Ectodermal cell (in vitro differentiated cells): ENCODE data around the gene ASB13.

ENCODE experiments used
- H3K27ac ChIP-seq: 2 replicates; pipeline ENCODE4 v1.7.0; 2013; ENCODE audit warnings: mild to moderate bottlenecking, low read depth, low read length; ENCODE audit not compliant: insufficient read depth, poor library complexity, severe bottlenecking
- H3K27me3 ChIP-seq: 2 replicates; pipeline ENCODE4 v1.7.0; 2013; ENCODE audit warnings: mild to moderate bottlenecking, low read length; ENCODE audit not compliant: insufficient read depth, control insufficient read depth, poor library complexity, severe bottlenecking
- H3K36me3 ChIP-seq: one replicate; pipeline ENCODE4 v1.7.0; 2013; ENCODE audit warnings: low read length; ENCODE audit not compliant: control insufficient read depth, insufficient read depth
- H3K4me1 ChIP-seq: one replicate; pipeline ENCODE4 v1.7.0; 2013; ENCODE audit warnings: low read length; ENCODE audit not compliant: control insufficient read depth, insufficient read depth
- H3K4me3 ChIP-seq: 2 replicates; pipeline ENCODE4 v1.7.0; 2013; ENCODE audit warnings: low read depth, low read length, control low read depth; ENCODE audit not compliant: insufficient read depth
- H3K9me3 ChIP-seq: 2 replicates; pipeline ENCODE4 v1.7.0; 2013; ENCODE audit warnings: mild to moderate bottlenecking, low read length, moderate library complexity; ENCODE audit not compliant: control insufficient read depth
- WGBS, 2 experiments: methylation state at CpG; one replicate each; pipeline ENCODE4 v1.1.7; 2013; ENCODE audit warnings: missing lambda C conversion rate in 2 of 2; 5-methylcytosine and 5-hydroxymethylcytosine counted together

ASB13 gene

DNA sequence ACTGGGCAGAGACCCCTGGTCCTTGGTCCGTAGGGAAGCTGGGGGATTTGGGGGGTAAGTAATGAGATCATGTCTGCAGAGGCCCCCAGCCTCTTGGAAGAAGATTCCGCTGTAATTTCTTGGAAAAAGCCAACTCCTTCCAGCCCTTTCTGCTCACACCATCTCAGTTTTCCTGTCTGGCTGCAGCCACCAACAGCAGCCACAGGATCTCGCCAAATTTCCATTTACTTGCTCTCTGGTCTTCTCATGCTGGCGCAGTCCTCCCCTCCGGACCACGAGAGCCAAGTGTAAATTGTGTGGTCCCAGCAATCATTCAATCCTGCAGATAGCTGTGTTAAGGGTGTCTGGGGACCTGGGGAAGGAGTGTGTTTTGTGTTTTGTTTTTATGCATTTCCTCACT is 49.6 kb downstream of the ASB13 start:
- WGBS, 2 experiments = 94% methylated on average over 6 of the region's 6 CpGs
- H3K4me1 ChIP-seq = peaks cover 22% of the 10 kb centered on the region
- H3K4me3 ChIP-seq = no peak overlapping the region
- H3K27ac ChIP-seq = no peak overlapping the region
- H3K9me3 ChIP-seq = no peaks in the 10 kb centered on the region
- no peaks in the 10 kb centered on the region for H3K27me3 ChIP-seq
- no peaks in the 10 kb centered on the region for H3K36me3 ChIP-seq

DNA sequence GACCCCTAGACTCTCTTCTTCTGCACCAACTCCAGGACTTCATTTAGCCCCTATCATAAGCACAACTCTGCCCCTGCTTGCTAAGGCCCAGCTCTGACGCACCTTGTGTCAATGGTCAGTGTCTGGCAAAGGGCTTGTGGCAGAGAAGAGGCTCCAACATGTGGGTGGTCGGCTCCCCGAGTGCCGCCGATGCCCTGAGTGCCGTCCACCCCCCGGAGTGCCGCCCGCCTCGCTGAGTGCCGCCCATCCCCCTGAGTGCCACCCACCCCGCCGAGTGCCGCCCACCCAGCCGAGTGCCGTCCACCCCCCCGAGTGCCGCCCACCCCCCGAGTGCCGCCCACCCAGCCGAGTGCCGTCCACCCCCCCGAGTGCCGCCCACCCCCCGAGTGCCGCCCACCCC is 50.3 kb downstream of the ASB13 start:
- 96% methylated on average over 26 of the region's 26 CpGs for WGBS, 2 experiments
- no peak overlapping the region for H3K4me3 ChIP-seq

DNA sequence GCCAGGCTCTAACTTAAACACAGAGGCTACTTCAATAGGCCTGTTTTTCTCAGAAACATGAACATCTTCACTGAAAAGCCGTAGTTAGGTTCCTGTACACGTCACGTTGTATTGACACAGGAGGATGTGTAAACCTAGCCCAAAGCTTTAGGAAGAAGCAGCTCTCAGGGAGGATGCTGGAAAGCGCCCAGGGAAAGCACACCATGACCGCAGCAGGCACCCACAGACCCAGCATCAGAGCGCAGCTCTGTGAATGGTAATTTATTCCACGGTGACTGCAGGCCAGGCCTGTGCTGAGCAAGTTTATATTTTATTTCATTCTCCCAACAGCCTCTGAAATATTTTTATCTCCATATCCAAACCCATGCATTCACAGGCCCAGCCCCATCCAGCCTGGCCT is 51.1 kb downstream of the ASB13 start:
- no peak overlapping the region for H3K4me3 ChIP-seq
- H3K4me1 ChIP-seq = peaks cover 22% of the 10 kb centered on the region
- no peaks in the 10 kb centered on the region for H3K27me3 ChIP-seq
- no peaks in the 10 kb centered on the region for H3K36me3 ChIP-seq
- no peaks in the 10 kb centered on the region for H3K9me3 ChIP-seq
- no peak overlapping the region for H3K27ac ChIP-seq
- 93 to 97% methylated on average over 7 of the region's 7 CpGs for WGBS, 2 experiments

More for the DNA sequence above, 50.3 kb downstream of the ASB13 start:
- Histone ChIP-seq H3K9me3 (no peaks in the 10 kb centered on the region), H3K27ac (no peak overlapping the region), H3K4me1 (peaks cover 22% of the 10 kb centered on the region), H3K36me3 (no peaks in the 10 kb centered on the region), H3K27me3 (no peaks in the 10 kb centered on the region)

DNA sequence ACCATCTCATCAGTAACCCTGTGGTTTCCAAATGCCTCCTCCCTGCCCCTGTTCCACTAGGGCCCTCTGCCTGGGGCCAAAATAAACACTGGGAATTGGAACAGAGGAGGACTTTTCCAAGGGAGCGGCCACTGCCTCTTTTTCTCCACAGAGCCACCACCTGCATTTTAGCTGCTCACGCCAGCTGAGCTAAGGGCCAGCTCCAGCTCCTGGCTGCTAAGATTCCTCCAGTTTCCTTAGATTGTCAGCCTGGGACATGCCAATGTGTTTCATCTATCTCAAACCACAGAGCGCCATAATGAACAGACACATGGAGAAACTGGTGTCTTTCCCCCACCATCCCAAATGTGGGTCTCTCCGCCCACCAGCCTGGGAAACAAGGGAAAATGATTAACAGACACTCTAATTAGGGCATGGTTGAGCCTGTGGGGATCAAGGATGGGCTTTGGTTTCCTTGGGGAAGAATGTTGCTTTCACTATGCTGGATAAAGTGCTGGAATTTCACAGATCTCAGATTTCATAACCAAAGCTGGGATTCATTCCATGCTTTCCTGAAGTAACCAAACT is 52.2 kb downstream of the ASB13 start:
- Histone ChIP-seq H3K27ac (no peak overlapping the region), H3K4me1 (peaks cover 25% of the 10 kb centered on the region)
- 92% methylated on average over 4 of the region's 4 CpGs for WGBS, 2 experiments

DNA sequence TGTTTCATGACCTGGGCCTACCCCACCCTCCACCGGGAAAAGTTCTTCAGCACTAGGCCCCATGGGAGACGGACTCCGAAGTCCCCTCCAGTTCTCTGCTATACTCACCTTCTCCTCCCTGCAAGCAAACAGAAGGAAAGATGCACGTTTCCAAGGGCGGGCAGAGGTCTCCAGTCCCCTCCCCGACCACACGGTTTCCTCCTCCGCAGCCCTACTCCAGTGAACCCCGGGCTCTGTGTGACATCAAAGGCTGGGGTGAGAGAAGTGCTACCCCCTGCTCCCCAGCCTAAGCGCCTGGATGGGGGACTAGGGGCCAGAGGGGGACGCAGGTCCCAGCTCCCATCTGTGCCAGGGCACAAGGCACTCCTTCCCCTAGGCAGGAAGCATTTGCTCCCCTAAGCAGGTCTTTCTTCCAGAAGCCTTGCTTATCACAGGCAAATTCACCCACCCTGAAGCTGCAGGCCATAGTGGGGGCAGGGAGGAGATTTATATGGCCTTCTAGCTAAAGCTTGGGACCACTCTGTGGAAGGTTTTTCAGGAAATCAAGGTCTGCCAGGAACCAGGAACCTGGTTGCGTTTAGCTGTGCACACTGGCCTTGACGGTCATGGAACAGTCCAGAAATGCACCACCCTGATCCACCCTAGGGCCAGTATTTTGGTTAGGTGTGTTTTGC is 52.8 kb downstream of the ASB13 start:
- Histone ChIP-seq H3K27me3 (no peaks in the 10 kb centered on the region), H3K27ac (no peak overlapping the region), H3K36me3 (no peaks in the 10 kb centered on the region), H3K4me1 (peaks cover 21% of the 10 kb centered on the region), H3K4me3 (no peak overlapping the region), H3K9me3 (no peaks in the 10 kb centered on the region)
- WGBS, 2 experiments = 91 to 93% methylated on average over 13 of the region's 13 CpGs

More for the DNA sequence above, 52.2 kb downstream of the ASB13 start:
- Histone ChIP-seq H3K9me3 (no peaks in the 10 kb centered on the region), H3K27me3 (no peaks in the 10 kb centered on the region), H3K36me3 (no peaks in the 10 kb centered on the region), H3K4me3 (no peak overlapping the region)

DNA sequence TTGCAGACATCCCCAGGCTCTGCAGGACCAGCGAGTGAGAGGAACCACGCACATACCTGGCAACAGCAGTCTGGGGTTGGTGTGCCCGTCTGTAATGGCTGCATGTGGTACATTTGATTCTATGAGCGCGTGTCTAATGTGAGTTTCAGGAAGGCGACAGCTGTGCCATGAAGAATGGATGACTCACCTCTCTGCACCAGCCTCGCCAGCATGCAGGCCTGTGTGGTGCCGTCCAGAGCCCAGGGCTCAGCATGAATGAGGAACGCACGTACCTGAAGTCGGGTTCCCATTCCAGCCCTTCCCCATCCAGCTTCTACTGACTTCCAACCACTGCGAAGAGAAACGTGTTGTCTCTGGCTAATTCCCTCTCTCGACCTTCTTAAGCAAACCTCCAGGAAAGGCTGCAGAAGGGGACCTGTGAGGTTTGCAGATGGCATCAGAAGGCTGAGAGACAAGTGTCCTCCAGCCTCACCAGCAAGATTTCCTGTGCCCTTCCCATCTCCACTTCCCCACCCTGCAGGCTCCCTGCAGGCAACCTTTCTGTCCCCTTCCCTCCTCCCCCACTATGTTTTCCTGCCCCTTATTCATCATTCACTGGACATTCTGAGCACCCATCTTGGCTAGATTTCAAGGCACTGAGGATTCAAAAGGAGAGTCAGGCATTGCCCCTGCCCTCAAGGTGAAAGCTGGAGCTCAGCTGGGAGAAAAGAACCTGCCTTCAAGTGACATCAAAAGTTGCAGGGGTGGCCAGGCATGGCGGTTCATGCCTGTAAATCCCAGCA is 54.3 kb downstream of the ASB13 start:
- Histone ChIP-seq H3K27ac (no peak overlapping the region), H3K4me1 (peaks cover 19% of the 10 kb centered on the region), H3K27me3 (no peaks in the 10 kb centered on the region), H3K36me3 (no peaks in the 10 kb centered on the region), H3K4me3 (no peak overlapping the region), H3K9me3 (no peaks in the 10 kb centered on the region)
- 94 to 95% methylated on average over 15 of the region's 15 CpGs for WGBS, 2 experiments

DNA sequence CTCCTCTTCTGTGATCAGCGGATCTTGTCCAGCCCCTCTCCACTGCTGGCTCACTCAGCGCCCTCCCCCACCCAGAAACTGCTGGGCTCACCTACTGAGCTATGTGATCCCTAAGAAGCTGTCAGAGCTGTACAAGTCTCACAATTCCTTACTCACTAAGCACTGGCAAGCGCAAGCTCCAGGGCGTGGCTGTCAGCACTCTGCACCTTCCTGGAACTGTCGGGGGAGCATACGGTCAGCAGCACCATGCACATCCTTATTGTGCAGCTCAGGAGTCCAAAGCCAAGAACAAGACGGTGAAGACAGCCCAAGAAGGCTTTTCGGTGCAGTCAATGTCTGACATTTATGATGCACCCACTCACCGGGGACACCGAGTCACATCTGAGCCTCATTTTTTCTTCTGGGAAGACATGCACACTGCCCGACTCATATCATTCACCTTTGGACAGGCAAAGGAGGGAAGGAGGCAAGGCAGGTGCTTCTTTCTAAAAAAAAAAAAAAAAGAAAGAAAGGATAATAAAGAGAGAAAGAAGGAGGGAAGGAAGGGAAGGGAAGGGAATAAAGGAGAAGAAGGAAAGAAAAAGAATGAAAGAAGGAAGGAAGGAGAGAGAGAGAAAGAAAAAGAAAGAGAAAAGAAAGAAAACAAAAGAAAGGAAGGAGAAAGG is 56.3 kb downstream of the ASB13 start:
- Histone ChIP-seq H3K4me1 (peaks cover 15% of the 10 kb centered on the region), H3K9me3 (no peaks in the 10 kb centered on the region), H3K27me3 (no peaks in the 10 kb centered on the region), H3K36me3 (no peaks in the 10 kb centered on the region), H3K4me3 (no peak overlapping the region), H3K27ac (no peak overlapping the region)
- WGBS, 2 experiments = 67 to 70% methylated on average over 11 of the region's 11 CpGs

DNA sequence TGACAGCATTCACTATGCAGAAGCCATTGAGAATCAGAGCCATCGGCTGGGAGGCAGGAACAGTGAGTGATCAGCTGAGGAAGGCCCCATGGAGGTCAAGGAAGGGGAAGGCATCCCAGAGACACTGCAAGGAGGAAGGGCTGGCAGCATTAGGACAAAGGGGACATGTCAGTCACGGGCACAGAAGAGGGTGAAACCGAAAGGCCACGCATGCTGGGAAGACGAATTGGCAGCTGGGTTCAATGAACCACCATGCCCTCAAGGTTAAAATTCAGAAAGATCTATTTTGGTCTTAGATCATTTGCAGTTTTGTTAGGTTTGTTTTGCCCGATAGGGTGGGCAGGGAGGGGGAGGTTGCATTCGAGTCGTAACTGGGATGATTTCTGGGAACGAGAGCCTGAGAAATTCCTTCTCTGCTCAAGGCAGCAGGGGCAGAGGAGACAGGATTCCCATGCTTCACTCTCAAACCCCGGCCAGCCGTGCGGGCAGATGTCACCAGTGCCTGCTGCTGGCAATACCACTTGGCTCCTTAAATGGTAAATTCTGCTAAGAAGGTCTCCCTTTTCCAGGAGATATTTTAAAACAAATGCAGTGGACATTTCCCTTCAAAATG is 57.7 kb downstream of the ASB13 start:
- H3K4me3 ChIP-seq = no peak overlapping the region
- 58 to 68% methylated on average over 12 of the region's 12 CpGs for WGBS, 2 experiments
- no peaks in the 10 kb centered on the region for H3K9me3 ChIP-seq

DNA sequence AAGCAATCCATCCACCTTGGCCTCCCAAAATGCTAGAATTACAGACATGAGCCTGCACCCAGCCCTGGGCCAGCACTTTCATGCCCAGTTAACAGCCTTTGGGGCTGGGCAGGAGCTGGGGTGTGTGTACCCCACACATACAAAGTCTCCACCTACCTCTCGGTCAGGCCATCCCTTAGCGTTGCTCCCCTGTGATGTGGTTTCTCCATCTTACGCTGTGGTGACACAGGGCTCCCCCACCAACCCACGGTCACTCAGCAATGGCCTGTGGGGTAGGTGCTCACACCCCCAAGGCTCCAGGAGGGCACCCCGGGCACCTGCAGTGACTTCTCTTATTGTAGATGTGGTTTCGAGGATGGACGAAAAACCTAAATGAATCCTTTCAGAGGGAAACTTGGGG is 58.8 kb downstream of the ASB13 start:
- Histone ChIP-seq H3K27me3 (no peaks in the 10 kb centered on the region), H3K36me3 (no peaks in the 10 kb centered on the region), H3K9me3 (no peaks in the 10 kb centered on the region), H3K4me3 (no peak overlapping the region), H3K27ac (no peak overlapping the region), H3K4me1 (peaks cover 4% of the 10 kb centered on the region)
- 95 to 96% methylated on average over 7 of the region's 7 CpGs for WGBS, 2 experiments

More for the DNA sequence above, 57.7 kb downstream of the ASB13 start:
- Histone ChIP-seq H3K27ac (no peak overlapping the region), H3K36me3 (no peaks in the 10 kb centered on the region), H3K27me3 (no peaks in the 10 kb centered on the region), H3K4me1 (peaks cover 7% of the 10 kb centered on the region)
